Karpas-422 (cell line): ENCODE results near the gene TMEM164. TPM values are rescaled to one million over a fixed set of nuclear protein-coding genes. Genes with fewer than 3 reads are reported as not detected.

Experiments
- DNase-seq: peaks from one replicate; pipeline ENCODE4 v3.0.0-alpha.2; 2015
- H2AFZ ChIP-seq: fragments of 200-600 bp; sonication (generic); 2 replicates; pipeline ENCODE4 v1.6.1; 2014; ENCODE audit warnings: antibody characterized with exemption, low read length, mixed read lengths
- H3K27ac ChIP-seq: fragments of 200-600 bp; sonication (generic); 2 replicates; pipeline ENCODE4 v1.5.1; 2014; ENCODE audit warnings: mild to moderate bottlenecking, low read length, moderate library complexity
- H3K27me3 ChIP-seq: fragments of 200-600 bp; sonication (generic); 2 replicates; pipeline ENCODE4 v1.6.1; 2014; ENCODE audit warnings: low read length, mixed read lengths
- H3K36me3 ChIP-seq: fragments of 200-600 bp; sonication (generic); 2 replicates; pipeline ENCODE4 v1.6.1; 2014; ENCODE audit warnings: low read length, mixed read lengths; ENCODE audit not compliant: insufficient read depth
- H3K4me1 ChIP-seq: fragments of 200-600 bp; sonication (generic); 2 replicates; pipeline ENCODE4 v1.6.1; 2014; ENCODE audit warnings: mild to moderate bottlenecking, low read length, mixed read lengths
- H3K4me2 ChIP-seq: fragments of 200-600 bp; sonication (generic); 2 replicates; pipeline ENCODE4 v1.6.1; 2014; ENCODE audit warnings: low read length, low read depth, mild to moderate bottlenecking; ENCODE audit not compliant: poor library complexity, severe bottlenecking
- H3K4me3 ChIP-seq: fragments of 200-600 bp; sonication (generic); 2 replicates; pipeline ENCODE4 v1.5.1; 2014; ENCODE audit warnings: mild to moderate bottlenecking, antibody characterized with exemption, low read length, mixed read lengths
- H3K79me2 ChIP-seq: fragments of 200-600 bp; sonication (generic); 2 replicates; pipeline ENCODE4 v1.6.1; 2014; ENCODE audit warnings: mild to moderate bottlenecking, low read length, mixed read lengths
- H3K9ac ChIP-seq: fragments of 200-600 bp; sonication (generic); 2 replicates; pipeline ENCODE4 v1.6.0; 2014; ENCODE audit warnings: low read length
- H3K9me2 ChIP-seq: fragments of 200-600 bp; sonication (generic), shearing (Covaris generic); replicated peaks from 2 replicates; pipeline ENCODE4 v1.6.0; 2014; ENCODE audit warnings: mild to moderate bottlenecking, low read length, moderate library complexity; ENCODE audit not compliant: insufficient read depth
- H3K9me3 ChIP-seq: fragments of 300-700, 200-600 bp; sonication (generic); 2 replicates; pipeline ENCODE4 v1.6.1; 2014; ENCODE audit warnings: low read length, mixed read lengths
- H4K20me1 ChIP-seq: fragments of 200-600 bp; sonication (generic); 2 replicates; pipeline ENCODE4 v1.6.1; 2014; ENCODE audit warnings: mild to moderate bottlenecking, antibody characterized with exemption, low read length, low read depth; ENCODE audit not compliant: insufficient read depth
- small RNA-seq: library from RNA; depleted of rRNA; stranded (forward); fragments of <200 nt; gene quantifications from one replicate; pipeline ENCODE3, GENCODE V24; 2014
- total RNA-seq: library from RNA; depleted of rRNA; stranded (reverse); fragments of >200 nt; shearing (Covaris generic); gene quantifications from 2 replicates; pipeline ENCODE4 v1.2.3, GENCODE V29; 2014; ENCODE audit warnings: low replicate concordance

TMEM164 gene
- total RNA-seq, 1 experiment from 2014 or later, result 14.1 TPM

DNA sequence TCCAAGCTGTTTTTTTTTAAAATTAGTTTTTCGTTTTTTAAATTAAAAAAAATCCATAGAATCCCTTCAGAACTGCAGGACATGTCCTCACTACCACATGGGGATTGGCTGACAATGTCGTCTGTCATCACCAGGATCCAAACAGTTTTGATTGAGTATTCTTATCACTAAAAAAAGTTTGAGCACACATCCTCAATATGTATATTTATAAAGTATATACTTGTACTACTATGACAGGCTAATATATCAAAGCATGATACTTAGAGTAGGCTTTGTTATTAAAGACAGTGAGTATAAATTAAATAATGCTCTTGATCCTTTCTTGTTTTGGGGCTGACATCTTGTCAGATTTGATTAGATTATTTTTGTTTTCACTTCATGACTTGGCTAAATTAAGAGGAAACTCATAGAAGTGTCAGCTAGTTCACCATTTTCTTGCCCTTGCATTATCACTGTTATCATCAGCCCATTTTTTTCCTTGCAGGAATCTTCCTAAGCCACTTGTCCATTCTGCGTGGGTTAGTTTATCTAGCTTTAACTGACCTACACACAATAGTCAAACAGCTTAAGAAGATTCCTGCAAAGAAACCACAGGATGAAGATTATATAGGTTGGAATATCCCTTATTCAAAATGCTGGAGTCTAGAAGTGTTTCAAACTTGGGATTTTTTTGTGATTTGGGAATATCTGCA, 222.2 kb downstream of the TMEM164 start:
- Histone ChIP-seq H3K79me2 (peaks cover 51% of the 10 kb centered on the region), H3K27me3 (no peaks in the 10 kb centered on the region), H3K4me1 (peaks cover 26% of the 10 kb centered on the region), H3K4me2 (no peak overlapping the region), H3K9me3 (no peaks in the 10 kb centered on the region), H3K4me3 (no peak overlapping the region), H2AFZ (no peak overlapping the region), H3K9ac (no peak overlapping the region), H3K9me2 (no peaks in the 10 kb centered on the region), H3K36me3 (no peaks in the 10 kb centered on the region), H4K20me1 (no peaks in the 10 kb centered on the region), H3K27ac (no peak overlapping the region)
- DNase-seq, result peak; percentile 29

DNA sequence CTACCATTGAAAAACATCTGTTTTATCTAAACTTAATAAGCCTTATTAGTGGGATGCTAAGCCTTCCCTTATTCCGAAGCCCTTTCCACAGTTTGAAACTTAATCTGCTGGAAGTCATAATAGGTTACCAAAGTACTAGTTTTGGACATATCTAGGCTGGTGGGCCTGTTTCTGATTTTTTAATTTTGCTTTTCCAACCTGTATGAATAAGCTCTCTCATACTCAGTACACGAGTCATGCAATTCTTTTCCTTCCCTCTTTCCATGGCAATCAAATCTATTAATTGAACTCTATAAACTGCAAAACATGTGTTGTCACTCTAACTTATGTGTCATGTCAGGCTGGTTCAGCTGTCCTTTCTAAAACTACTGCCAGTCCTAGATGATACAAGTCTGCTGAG, 224.0 kb downstream of the TMEM164 start:
- DNase-seq, result no peak

More for the DNA sequence above, 224.0 kb downstream of the TMEM164 start:
- no peaks in the 10 kb centered on the region for H3K9me2 ChIP-seq
- no peaks in the 10 kb centered on the region for H3K27me3 ChIP-seq
- no peaks in the 10 kb centered on the region for H4K20me1 ChIP-seq
- H3K4me3 ChIP-seq, result no peak overlapping the region
- H3K27ac ChIP-seq, result no peak overlapping the region
- no peak overlapping the region for H3K4me2 ChIP-seq
- peaks cover 22% of the 10 kb centered on the region for H3K4me1 ChIP-seq
- H2AFZ ChIP-seq, result no peak overlapping the region
- H3K36me3 ChIP-seq, result no peaks in the 10 kb centered on the region
- no peaks in the 10 kb centered on the region for H3K9me3 ChIP-seq
- H3K9ac ChIP-seq, result no peak overlapping the region
- H3K79me2 ChIP-seq, result peaks cover 40% of the 10 kb centered on the region

Small RNAs within 50 kb of the gene (small RNA-seq; reads per million reads assigned to genes)
- gene MIR3978 (not detected), gene MIR652 (9.0 reads per million, percentile 90 among the genes with 10 or more reads in this experiment), gene SNORD96B (7.9 reads per million, percentile 88 among the genes with 10 or more reads in this experiment)
